ENCODE results near the gene MYO1G.

Gene MYO1G

GRCh38 chr7:44979481-44980392, 922 bp upstream of the MYO1G start:
- DNase-seq = no peak

GRCh38 chr7:44977959-44978335, 868 bp downstream of the MYO1G start:
- DNase-seq = peak; percentile 38

GRCh38 chr7:44977304-44977958, 1.4 kb downstream of the MYO1G start:
- peak; percentile 73 for DNase-seq

DNA sequence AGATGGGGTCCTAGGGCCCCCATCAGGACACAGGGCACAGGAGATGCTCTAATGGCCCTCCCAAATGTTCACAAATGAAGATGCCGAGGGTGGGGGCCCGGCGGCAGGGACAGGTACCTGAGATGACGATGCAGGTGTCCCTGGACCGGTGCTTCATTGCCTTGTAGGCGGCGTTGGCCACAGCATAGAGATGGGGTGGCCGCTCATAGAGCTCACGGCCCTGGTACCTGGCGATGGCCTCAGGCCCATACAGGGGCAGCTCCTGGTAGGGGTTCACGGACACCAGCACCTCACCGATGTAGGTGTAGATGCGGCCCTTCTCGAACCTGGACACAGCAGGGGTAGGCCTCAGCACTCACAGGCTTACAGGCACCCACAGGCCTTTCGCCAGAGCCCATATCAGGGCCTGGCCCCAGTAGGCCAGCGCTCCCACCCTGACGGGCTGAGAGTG, 2.0 kb downstream of the MYO1G start:
- DNase-seq = peak; percentile 32

GRCh38 chr7:44976040-44976745, 2.6 kb downstream of the MYO1G start:
- DNase-seq = no peak

GRCh38 chr7:44975331-44976039, 3.3 kb downstream of the MYO1G start:
- no peak for DNase-seq

- DNase-seq = no peak
Measured at GRCh38 chr7:44974549-44974948, 4.3 kb downstream of the MYO1G start.

DNA sequence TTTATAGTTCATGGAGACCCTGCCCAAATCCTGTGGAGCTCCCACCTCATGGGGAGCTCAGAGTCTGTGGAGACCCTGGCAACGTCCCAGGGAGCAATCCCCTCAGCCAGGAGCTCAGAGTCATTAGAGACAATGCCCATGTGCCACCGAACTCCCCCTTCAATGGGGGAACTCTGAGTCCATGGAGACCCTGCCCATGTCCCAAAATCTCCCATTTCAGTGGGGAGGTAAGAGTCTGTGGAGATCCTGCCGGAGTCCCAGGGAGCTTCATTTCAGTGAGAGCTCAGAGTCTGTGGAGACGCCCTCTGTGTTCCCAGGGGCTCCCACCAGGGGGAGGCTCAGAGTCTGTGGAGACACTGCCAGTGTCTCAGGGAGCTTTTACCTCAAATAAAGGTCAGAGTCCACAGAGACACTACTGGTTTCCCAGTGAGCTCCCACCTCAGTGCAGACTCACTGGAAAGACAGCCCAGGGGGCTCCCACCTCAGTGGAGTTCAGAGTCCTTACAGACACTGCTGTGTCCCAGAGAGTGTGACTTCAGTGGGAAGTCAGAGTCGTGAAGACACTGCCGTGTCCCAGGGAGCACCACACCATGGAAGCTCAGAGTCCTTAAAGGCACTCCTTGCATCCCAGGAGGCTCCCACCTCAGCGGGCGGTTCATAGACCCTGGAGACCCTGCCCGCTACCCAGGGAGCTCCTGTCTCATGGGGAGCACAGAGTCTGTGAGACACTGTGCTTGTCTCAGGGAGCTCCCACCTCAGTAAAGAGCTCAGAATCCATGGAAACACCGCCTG, 5.0 kb downstream of the MYO1G start:
- DNase-seq = peak; percentile 34

GRCh38 chr7:44972562-44972961, 6.3 kb downstream of the MYO1G start:
- DNase-seq = no peak

DNA sequence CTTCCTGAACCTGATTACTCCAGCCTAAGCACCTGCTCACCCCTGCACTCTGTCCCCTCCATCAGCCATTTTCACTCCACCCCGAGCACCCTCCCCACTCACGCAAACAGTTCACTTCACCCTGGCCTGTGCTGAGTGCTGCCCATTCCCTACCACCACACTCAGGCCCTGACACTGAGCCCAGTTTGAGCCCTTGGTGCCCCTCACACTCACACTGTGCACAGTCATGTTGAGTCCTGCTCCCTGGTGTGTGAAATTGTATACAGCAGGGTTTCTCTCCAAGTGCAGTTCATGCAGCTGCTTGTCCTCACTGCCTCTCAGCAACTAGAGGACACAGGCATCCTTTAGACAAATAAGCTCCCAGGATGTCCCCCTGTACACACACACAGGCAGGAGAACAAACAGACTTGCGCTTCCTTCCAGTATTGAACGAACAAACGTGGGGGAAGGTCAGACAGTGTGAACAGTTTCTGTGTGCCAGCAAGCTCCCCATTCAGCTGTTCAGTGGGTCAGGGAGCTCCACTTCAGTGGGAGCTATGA, 6.8 kb downstream of the MYO1G start:
- DNase-seq = no peak

DNA sequence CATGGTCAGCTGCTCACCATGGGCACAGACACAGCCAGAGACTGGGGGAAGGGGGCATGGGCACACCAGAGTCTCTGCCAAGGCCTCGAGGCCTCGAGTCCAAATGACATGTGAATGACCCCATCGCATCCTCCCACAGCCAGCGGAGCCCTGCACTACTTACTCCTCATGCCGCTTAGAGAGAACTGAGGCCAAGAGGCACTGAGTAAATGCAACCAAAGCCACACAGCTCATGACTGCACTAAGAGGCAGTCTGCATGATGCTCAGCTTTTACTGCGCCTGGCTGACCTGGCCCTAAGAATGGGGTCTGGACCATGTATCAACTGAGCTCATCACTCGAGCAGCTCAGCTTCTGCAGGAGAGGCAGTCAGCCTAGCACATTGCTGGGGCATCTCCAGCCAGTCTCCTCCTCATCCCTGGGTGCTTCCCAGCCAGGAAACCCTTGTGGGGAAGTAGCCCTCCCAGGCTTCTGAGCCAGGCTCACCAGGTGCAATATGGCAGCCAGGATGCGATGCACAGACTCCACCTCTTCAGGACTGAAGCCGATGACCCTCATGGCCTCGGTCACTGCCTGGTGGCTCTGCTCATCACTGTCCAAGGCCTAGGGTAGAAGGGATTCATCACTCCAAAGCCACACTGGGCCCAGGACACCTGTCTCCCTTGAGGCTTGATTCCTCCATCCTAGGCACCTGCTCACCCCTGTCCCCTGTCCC, 7.5 kb downstream of the MYO1G start:
- DNase-seq = no peak

DNA sequence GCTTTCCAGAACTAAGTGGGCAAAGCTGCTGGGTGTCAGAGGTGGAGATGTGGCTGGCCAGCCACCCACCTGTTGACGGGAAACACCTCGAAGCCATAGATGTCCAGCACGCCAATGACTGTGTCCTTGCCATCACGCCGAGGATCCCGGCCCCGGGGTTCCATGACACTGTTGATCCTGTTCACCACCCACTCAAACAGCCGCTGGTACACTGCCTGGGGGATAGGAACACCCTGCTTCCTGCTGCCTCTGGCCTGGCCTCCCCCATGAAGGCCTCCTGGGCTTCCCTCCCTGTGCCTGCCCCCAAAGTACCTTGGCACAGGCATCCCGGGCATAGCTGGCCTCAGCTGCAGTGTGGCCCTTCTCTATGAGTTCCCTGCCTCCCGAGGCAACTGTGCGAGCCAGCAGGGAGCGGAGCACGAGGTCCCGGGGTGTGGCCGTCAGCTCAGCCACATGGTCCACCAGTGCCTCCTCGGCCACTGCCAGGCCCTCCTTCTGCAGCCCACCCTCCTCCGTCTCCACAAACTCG, 8.2 kb downstream of the MYO1G start:
- DNase-seq = no peak

DNA sequence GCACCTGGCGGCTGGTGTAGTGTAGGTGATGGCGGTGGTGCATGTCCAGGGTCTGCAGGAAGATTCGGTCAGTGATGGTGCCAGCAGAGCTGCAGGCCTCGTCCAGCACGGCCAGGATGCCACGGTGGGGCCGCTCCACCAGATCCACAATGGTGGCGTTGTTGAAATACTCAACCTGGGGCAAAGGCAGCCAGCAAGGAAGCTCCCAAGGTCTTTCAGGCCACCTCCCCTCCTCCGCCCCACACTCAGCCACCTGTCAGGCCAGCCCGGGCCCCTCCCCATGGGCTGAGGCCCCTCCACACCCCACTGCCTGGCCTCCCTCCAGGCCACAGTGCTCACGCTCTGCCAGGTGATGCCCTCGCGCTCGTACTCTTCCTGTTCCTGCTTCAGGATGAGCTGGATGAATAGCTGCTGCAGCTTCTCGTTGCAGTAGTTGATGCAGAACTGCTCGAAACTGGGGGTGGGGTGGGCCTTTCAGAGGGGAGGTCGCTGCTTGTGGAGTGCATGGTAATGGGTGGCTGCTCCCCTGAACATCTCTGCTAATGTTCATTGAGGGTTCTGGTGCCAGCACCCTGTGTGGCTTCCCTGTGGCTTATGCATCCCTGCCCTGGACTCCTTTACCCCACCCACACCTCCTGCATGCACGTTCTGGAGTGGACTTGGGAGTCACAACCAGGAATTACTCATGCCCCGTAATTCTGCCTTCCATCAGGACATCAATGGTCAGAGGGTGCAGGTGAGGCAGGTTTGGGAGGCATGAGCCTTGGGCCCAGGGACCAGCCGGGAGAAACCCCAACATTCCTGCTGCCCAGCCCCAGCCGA, 8.9 kb downstream of the MYO1G start:
- no peak for DNase-seq

DNA sequence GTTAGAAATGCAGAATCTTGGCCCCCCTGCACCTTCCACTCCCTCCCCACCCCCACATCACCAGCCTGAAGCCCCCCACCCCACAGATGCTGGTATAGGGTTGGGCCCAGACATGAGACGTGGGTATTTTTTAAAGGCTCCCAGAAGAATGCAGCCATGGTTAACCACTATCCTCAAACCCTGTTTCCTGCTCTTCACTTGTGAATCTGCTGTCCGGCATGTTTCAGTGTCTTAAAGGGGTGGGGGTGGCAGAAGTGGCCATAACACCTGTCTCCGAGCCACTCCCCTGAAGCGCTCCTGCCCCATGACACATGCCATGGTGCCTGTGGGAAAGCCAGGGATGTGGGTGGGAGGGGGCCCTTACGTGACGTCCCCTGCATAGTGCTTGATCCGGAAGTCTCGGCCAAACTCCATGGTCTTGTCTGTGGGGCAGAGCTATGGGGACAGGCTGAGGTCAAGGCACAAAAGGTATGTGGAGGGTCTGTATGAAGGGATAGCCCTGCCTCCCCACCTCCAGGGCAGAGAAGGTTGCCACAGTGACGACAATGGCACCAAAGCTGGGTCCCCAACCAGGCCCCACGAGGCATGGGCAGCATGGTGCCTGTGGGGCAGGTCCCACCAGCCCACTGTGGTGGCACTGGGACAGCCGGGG, 9.6 kb downstream of the MYO1G start:
- no peak for DNase-seq

- DNase-seq = peak; percentile 22
Measured at GRCh38 chr7:44967571-44968446, 11.0 kb downstream of the MYO1G start.

- DNase-seq = no peak
Measured at GRCh38 chr7:44966731-44967538, 11.9 kb downstream of the MYO1G start.

- DNase-seq = no peak
Measured at GRCh38 chr7:44965937-44966730, 12.7 kb downstream of the MYO1G start.

All from activated CD4-positive, CD25-positive, alpha-beta regulatory T cell treated with anti-CD3 and anti-CD28 coated beads, Interleukin-2, amount 50 U/mL, for 72 hours (primary cell).